Cardiac fibroblast (primary cell): ENCODE data around the gene RNF225.

Experiments used
- DNase-seq, 2 donors: peaks; one replicate each; pipeline versions ENCODE4 v3.0.0 to v3.0.0-alpha.2; 2010; ENCODE audit warnings: low read depth in 2 of 2
- H3K4me3 ChIP-seq, 2 donors: replicated peaks in 1 of 2; 1 replicate in 1 of 2; 2 replicates in 1 of 2; pipeline ENCODE4 v1.5.1; 2011; ENCODE audit warnings: low read depth in 2 of 2, low read length in 2 of 2, mild to moderate bottlenecking in 2 of 2, moderate library complexity in 1 of 2
- CTCF ChIP-seq: IDR thresholded peaks from one replicate; pipeline ENCODE4 v1.5.1; 2011; ENCODE audit warnings: low read depth, mild to moderate bottlenecking, low read length, inconsistent platforms

The RNF225 gene

GRCh38 chr19:58351558-58351878 lies 43.9 kb upstream of the RNF225 start:
- TF ChIP-seq CTCF = no peak
- no peak for DNase-seq
- no peak overlapping the region for H3K4me3 ChIP-seq

GRCh38 chr19:58351990-58352755 lies 43.3 kb upstream of the RNF225 start:
- no peak overlapping the region for H3K4me3 ChIP-seq
- no peak for DNase-seq
- TF ChIP-seq CTCF = no peak

- DNase-seq = no peak
These were observed 42.4 kb upstream of the RNF225 start, which contains the start of gene A1BG for GRCh38 chr19:58352760-58353671. Gene A1BG (minus strand): TSS chr19:58353492. CDS start chr19:58353437, 55 bp downstream.

GRCh38 chr19:58353717-58354477 lies 41.6 kb upstream of the RNF225 start:
- DNase-seq = no peak
- TF ChIP-seq CTCF = no peak
- no peak overlapping the region for H3K4me3 ChIP-seq

More at GRCh38 chr19:58352760-58353671, 42.4 kb upstream of the RNF225 start, which contains the start of gene A1BG:
- TF ChIP-seq CTCF = no peak
- H3K4me3 ChIP-seq = no peak within 1 kb of the TSS

GRCh38 chr19:58354478-58355030 lies 40.9 kb upstream of the RNF225 start:
- no peak overlapping the region for H3K4me3 ChIP-seq
- TF ChIP-seq CTCF = no peak
- DNase-seq = no peak

GRCh38 chr19:58355215-58355796 lies 40.1 kb upstream of the RNF225 start:
- H3K4me3 ChIP-seq = no peak overlapping the region
- no peak for DNase-seq
- TF ChIP-seq CTCF = no peak
